ENCODE data around the gene JARID2. TPM values are rescaled to one million over a fixed set of nuclear protein-coding genes. Genes with fewer than 3 reads are reported as not detected.

JARID2 gene
- total RNA-seq, 1 donor from 2014 or later, result 5.0 TPM

DNA sequence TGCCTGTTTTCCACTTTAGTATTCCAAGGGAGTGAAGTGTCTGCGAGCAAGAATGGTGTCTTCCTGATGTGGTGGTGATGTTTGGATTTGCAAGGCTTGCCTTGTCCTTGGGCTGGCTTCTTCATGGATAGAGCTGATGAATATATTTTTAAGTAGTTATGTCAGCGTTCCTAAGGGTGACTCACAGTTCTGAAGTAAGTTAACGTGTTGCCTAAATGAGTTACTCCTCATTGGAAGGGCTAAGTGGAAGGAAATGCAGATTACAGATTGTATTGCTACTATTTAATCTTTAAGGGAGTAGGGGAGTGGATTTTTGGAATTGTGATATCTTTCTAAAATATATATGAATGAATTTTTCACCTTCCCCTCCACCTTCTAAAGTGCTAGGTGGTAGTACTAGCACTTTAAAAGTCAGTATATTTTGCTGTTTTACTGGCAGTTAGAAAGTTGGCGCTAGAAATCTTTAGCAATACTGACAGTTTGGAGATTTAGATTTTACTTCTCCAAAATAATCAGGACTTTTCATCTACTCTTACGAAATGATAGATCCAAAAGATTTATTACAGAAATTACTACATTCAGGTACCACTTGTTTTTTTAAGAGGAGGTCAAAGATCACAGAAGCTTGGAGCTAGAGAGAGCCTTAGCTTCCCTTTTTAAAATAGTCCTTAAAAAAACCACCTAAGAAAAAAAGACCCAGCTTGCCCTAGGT is 197.4 kb downstream of the JARID2 start:
- H3K36me3 ChIP-seq, result no peaks in the 10 kb centered on the region
- no peak for DNase-seq (ENCODE audit: low spot score in 2 of 2)
- peaks cover 0 to 16% of the 10 kb centered on the region in 2 donors for H3K4me1 ChIP-seq
- no peaks in the 10 kb centered on the region for H3K9me3 ChIP-seq
- TF ChIP-seq, protein P1, sequence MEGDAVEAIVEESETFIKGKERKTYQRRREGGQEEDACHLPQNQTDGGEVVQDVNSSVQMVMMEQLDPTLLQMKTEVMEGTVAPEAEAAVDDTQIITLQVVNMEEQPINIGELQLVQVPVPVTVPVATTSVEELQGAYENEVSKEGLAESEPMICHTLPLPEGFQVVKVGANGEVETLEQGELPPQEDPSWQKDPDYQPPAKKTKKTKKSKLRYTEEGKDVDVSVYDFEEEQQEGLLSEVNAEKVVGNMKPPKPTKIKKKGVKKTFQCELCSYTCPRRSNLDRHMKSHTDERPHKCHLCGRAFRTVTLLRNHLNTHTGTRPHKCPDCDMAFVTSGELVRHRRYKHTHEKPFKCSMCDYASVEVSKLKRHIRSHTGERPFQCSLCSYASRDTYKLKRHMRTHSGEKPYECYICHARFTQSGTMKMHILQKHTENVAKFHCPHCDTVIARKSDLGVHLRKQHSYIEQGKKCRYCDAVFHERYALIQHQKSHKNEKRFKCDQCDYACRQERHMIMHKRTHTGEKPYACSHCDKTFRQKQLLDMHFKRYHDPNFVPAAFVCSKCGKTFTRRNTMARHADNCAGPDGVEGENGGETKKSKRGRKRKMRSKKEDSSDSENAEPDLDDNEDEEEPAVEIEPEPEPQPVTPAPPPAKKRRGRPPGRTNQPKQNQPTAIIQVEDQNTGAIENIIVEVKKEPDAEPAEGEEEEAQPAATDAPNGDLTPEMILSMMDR (IDR thresholded peaks at IDR 0.05), result no peak
- H3K27me3 ChIP-seq, result no peaks in the 10 kb centered on the region
- no peak overlapping the region for H3K27ac ChIP-seq
- intact Hi-C loops (cut with DNase I), result loop anchor here (2.0 to 5.0 kb wide), 2 partner anchors 49 to 194 kb away; no protein-coding TSS in a partner anchor
- H3K4me3 ChIP-seq, result no peak overlapping the region

DNA sequence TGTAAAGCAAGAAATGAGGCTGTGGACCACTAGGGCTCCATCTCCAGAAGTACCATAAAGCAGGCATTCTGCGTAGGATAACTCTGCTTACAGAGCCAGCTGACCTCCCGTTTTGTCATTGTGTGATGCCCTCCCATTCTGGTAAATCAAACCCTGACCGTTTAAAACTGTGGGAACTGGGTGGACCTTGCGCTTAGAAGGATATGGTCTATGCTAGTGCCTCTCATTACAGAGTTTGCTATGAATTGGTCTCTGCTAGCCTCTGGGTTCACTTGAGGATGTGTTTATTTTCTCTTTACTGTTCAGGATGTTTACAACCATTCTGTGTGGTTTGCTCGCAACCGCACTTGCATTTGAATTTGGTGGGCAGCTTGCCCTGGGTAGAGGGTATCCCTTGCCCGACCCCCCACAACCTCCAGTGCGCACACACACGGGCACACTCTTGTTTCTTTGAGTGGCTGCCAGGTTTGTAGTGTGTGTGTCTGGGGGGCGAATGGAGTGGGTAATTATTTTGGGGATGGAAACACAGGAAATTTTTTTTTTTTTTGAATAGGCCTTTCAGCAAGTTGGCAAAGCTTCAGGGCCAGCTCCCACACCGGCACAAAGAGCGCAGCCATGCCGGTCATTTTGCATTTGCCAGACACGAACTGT is 198.3 kb downstream of the JARID2 start:
- no peaks in the 10 kb centered on the region for H3K27me3 ChIP-seq
- no peaks in the 10 kb centered on the region for H3K9me3 ChIP-seq
- TF ChIP-seq, protein P1 (IDR thresholded peaks at IDR 0.05), result no peak
- H3K27ac ChIP-seq, result no peak overlapping the region
- no peak overlapping the region for H3K4me3 ChIP-seq
- peaks cover 0 to 16% of the 10 kb centered on the region in 2 donors for H3K4me1 ChIP-seq
- intact Hi-C loops (cut with DNase I), result loop anchor here (5.0 kb wide), 1 partner anchor 48 kb away; no protein-coding TSS in a partner anchor
- no peaks in the 10 kb centered on the region for H3K36me3 ChIP-seq
- DNase-seq (ENCODE audit: low spot score in 2 of 2), result no peak

DNA sequence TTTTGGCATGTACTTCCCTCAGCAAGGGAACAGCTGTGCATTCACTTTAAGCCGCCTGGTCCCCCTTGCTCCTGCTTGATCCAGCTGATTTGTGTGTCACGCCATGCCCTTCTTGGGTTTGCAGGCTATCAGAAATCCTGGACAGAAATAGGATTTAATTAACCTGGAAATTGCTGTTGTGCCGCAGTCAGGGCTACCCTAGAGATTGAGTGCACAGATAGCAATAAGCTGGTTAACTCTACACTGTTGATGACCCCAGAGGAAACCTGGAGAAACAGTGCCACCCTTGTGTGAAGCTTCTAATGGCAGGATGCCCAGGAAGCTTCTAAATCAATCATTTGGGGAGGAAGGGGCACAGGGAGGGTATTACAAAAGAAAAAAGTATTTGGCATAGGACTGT is 199.0 kb downstream of the JARID2 start:
- intact Hi-C loops (cut with DNase I), result loop anchor here (5.0 kb wide), 1 partner anchor 47 kb away; no protein-coding TSS in a partner anchor
- TF ChIP-seq, protein P1 (IDR thresholded peaks at IDR 0.05), result no peak
- DNase-seq (ENCODE audit: low spot score in 2 of 2), result no peak
- Histone ChIP-seq H3K4me1 (peaks cover 0 to 18% of the 10 kb centered on the region in 2 donors), H3K36me3 (no peaks in the 10 kb centered on the region), H3K27ac (no peak overlapping the region), H3K27me3 (no peaks in the 10 kb centered on the region), H3K4me3 (no peak overlapping the region), H3K9me3 (no peaks in the 10 kb centered on the region)

DNA sequence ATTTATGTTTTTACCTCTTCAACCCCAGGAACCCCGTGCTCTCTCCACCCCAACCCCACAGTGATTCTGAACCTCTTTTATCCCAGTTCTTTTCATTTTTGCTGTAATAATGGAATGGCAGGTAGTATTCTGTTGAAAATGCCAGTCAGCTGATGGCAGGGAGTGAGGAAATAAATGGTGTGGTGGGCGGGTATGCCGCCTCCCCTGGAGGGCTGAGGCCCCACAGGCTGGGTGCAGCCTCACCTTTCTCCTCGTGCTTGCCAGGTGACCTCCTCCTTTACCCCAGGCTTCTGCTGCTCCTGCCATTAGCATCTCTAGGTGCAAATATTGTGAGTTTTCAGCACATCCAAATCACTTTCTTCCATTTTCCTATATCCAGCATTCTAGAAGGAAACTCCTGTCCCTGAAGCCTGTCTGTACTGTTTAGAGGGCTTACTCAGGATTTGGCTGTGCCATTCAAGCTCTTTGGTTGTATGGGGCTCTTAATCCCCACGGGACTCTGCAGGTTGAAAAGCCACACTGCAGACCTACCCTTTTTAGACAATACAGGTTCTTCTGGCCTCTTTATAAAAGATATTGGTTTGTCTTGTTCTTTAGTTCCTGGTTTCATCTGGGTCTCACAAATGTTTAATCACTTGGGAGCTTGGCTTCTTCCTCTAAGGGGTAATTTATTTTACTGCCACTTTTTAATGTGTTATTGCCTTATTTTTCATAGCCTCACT is 201.8 kb downstream of the JARID2 start:
- H3K9me3 ChIP-seq, result no peaks in the 10 kb centered on the region
- no peak overlapping the region for H3K4me3 ChIP-seq
- H3K27me3 ChIP-seq, result no peaks in the 10 kb centered on the region
- intact Hi-C loops (cut with DNase I), result no loop called here
- DNase-seq (ENCODE audit: low spot score in 2 of 2), result no peak
- no peak overlapping the region for H3K27ac ChIP-seq
- TF ChIP-seq, protein P1 (IDR thresholded peaks at IDR 0.05), result no peak
- no peaks in the 10 kb centered on the region for H3K36me3 ChIP-seq
- peaks cover 0 to 8% of the 10 kb centered on the region in 2 donors for H3K4me1 ChIP-seq

DNA sequence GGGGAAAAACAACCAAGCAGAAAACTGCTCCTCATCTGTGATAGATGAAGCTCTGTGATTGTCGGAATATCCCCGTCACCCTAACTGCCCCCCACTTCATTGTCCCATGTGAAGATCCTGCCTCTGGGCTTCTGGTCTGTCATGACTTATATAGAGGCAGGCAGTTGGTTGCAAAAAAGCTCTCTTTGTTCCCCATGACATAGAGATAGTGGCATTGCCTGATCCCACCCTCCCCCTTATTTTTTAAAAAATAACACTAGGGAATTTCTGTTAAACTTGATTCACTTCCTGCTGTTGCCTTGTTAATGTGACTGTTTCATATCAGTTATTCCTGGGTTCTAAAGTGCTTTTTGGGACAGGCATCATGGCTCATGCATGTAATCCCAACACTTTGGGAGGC is 203.1 kb downstream of the JARID2 start:
- Histone ChIP-seq H3K36me3 (no peaks in the 10 kb centered on the region), H3K27ac (no peak overlapping the region), H3K9me3 (no peaks in the 10 kb centered on the region), H3K27me3 (no peaks in the 10 kb centered on the region), H3K4me3 (no peak overlapping the region), H3K4me1 (peaks cover 0 to 3% of the 10 kb centered on the region in 2 donors)
- intact Hi-C loops (cut with DNase I), result no loop called here
- no peak for DNase-seq (ENCODE audit: low spot score in 2 of 2)
- TF ChIP-seq, protein P1 (IDR thresholded peaks at IDR 0.05), result no peak

Measured in ascending aorta (tissue), 2 donors.